Endothelial cell of umbilical vein (primary cell): ENCODE results near the gene RIF1. TPM values are rescaled to one million over a fixed set of nuclear protein-coding genes. Genes with fewer than 3 reads are reported as not detected.

Experiments used
- BruUV-seq: library from RNA; stranded (reverse); fragments of 400-500 nt; replicated peaks from 2 replicates; lab custom pipeline; 2021; lab: Mats Ljungman, UMichigan
- CTCF ChIA-PET: fragments of 300-600, 350-600 bp; sonication (Branson Sonifier 250); formaldehyde crosslinking; loops from one replicate; lab custom pipeline; 2021; ENCODE audit warnings: antibody characterized with exemption, inconsistent platforms; lab: Charles Lee
- POLR2A ChIA-PET: fragments of 300-600, 350-600 bp; sonication (Branson Sonifier 250); formaldehyde crosslinking; loops from one replicate; lab custom pipeline; 2021; ENCODE audit warnings: antibody characterized with exemption, inconsistent platforms; lab: Charles Lee
- DNase-seq: peaks from one replicate; pipeline ENCODE4 v3.0.0-alpha.2; 2011; ENCODE audit warnings: low read depth, low spot score
- FAIRE-seq: peaks from 2 replicates; lab custom pipeline; 2011; peaks lifted over from hg19 to GRCh38; lab: Jason Lieb, UNC
- H2AFZ ChIP-seq: 2 replicates; pipeline ENCODE4 v1.6.0; 2012; ENCODE audit warnings: low read depth, low read length, control low read depth, inconsistent platforms
- H3K27ac ChIP-seq: 2 replicates; pipeline ENCODE4 v1.5.1; 2011; ENCODE audit warnings: low read depth, mild to moderate bottlenecking, control low read depth, low read length, moderate library complexity; ENCODE audit not compliant: insufficient read depth
- H3K27me3 ChIP-seq, 2 experiments: 2 replicates each; pipeline versions ENCODE4 v1.6.0 to v1.6.1; 2011; ENCODE audit warnings: low read length in 2 of 2, mixed read lengths in 1 of 2; ENCODE audit not compliant: control insufficient read depth in 2 of 2, insufficient read depth in 2 of 2
- H3K36me3 ChIP-seq, 2 experiments: 2 replicates in 1 of 2; 3 replicates in 1 of 2; pipeline ENCODE4 v1.5.1; 2011; ENCODE audit warnings: low read length in 2 of 2, mild to moderate bottlenecking in 1 of 2, moderate library complexity in 1 of 2; ENCODE audit not compliant: control insufficient read depth in 2 of 2, insufficient read depth in 2 of 2; ENCODE audit errors: extremely low read depth in 1 of 2
- H3K4me1 ChIP-seq: 3 replicates; pipeline ENCODE4 v1.5.1; 2011; ENCODE audit warnings: mild to moderate bottlenecking, low read length; ENCODE audit not compliant: control insufficient read depth, insufficient read depth; ENCODE audit errors: extremely low read depth
- H3K4me2 ChIP-seq: 2 replicates; pipeline ENCODE4 v1.6.1; 2011; ENCODE audit warnings: low read length, control low read depth, mixed read lengths; ENCODE audit not compliant: insufficient read depth
- H3K4me3 ChIP-seq, 3 experiments: fragments of 200-600 bp in 1 of 3; sonication (generic), shearing (Covaris generic) in 1 of 3; replicated peaks in 1 of 3; 2 replicates each; pipeline ENCODE4 v1.5.1; 2011 to 2016; ENCODE audit warnings: control low read depth in 3 of 3, low read length in 3 of 3, mild to moderate bottlenecking in 2 of 3, inconsistent platforms in 1 of 3, low read depth in 1 of 3, moderate library complexity in 1 of 3; ENCODE audit not compliant: insufficient read depth in 1 of 3
- H3K79me2 ChIP-seq: 2 replicates; pipeline ENCODE4 v1.6.0; 2012; ENCODE audit warnings: low read length, inconsistent platforms; ENCODE audit not compliant: control insufficient read depth, insufficient read depth
- H3K9ac ChIP-seq: replicated peaks from 2 replicates; pipeline ENCODE3; 2011; ENCODE audit warnings: low read length, control low read depth; ENCODE audit not compliant: insufficient read depth; ENCODE audit errors: extremely low read depth
- H3K9me1 ChIP-seq: replicated peaks from 3 replicates; pipeline ENCODE4 v1.6.0; 2011; ENCODE audit warnings: mild to moderate bottlenecking, low read length; ENCODE audit not compliant: control insufficient read depth, insufficient read depth; ENCODE audit errors: extremely low read depth
- H3K9me3 ChIP-seq: replicated peaks from 2 replicates; pipeline ENCODE4 v1.5.1; 2012; ENCODE audit warnings: low read length, inconsistent platforms; ENCODE audit not compliant: control insufficient read depth, insufficient read depth
- H4K20me1 ChIP-seq: replicated peaks from 2 replicates; pipeline ENCODE3; 2011; ENCODE audit warnings: mild to moderate bottlenecking, low read length; ENCODE audit not compliant: control insufficient read depth, insufficient read depth; ENCODE audit errors: extremely low read depth
- EZH2 ChIP-seq: IDR thresholded peaks from 2 replicates; pipeline ENCODE4 v1.6.1; 2012; ENCODE audit warnings: borderline replicate concordance, low read depth, mild to moderate bottlenecking, moderate library complexity, low read length, inconsistent platforms; ENCODE audit not compliant: severe bottlenecking
- FOS ChIP-seq: IDR thresholded peaks from 2 replicates; pipeline ENCODE4 v1.6.1; 2011; ENCODE audit warnings: mild to moderate bottlenecking, low read length, moderate library complexity, borderline replicate concordance; ENCODE audit not compliant: insufficient read depth
- GATA2 ChIP-seq: IDR thresholded peaks from 2 replicates; pipeline ENCODE4 v1.7.0; 2011; ENCODE audit warnings: low read depth, mild to moderate bottlenecking, moderate library complexity, mixed read lengths, low read length; ENCODE audit not compliant: insufficient read length, insufficient read depth
- JUN ChIP-seq: IDR thresholded peaks from 2 replicates; pipeline ENCODE4 v1.6.1; 2011; ENCODE audit warnings: borderline replicate concordance, low read depth; ENCODE audit not compliant: insufficient read length, insufficient read depth
- MYC ChIP-seq: IDR thresholded peaks from one replicate; pipeline ENCODE4 v1.6.1; 2011; ENCODE audit warnings: mild to moderate bottlenecking, low read depth, low read length
- POLR2A ChIP-seq: IDR thresholded peaks from 2 replicates; pipeline ENCODE4 v1.6.1; 2012; ENCODE audit warnings: low read depth, mild to moderate bottlenecking, control low read depth, low read length
- POLR2AphosphoS5 ChIP-seq: IDR thresholded peaks from 2 replicates; pipeline ENCODE4 v1.6.1; 2012; ENCODE audit warnings: low read depth, mild to moderate bottlenecking, control low read depth, low read length, moderate library complexity; ENCODE audit not compliant: insufficient read depth
- dilution Hi-C: fragments of 300-500 bp; cut with MboI; formaldehyde crosslinking; loops from one replicate; pipeline ENCODE4 v1.15.0; 2019; ENCODE audit warnings: low sequenced_read_pairs; ENCODE audit not compliant: extremely low pct_ligation_motif_present
- intact Hi-C: fragments of 100-400 bp; cut with micrococcal nuclease; formaldehyde crosslinking; loops from one replicate; pipeline ENCODE4 v1.10.0; 2022
- polyA plus RNA-seq, 4 experiments: library from polyadenylated mRNA; depleted of rRNA in 3 of 4; stranded (reverse) in 3 of 4; unstranded in 1 of 4; fragments of >200 nt; gene quantifications; 2 replicates each; pipeline versions ENCODE4 v1.2.1 to v1.2.3, GENCODE V29; 2011 to 2012; ENCODE audit warnings: missing spikeins in 1 of 4
- total RNA-seq: library from RNA; stranded (reverse); gene quantifications from 2 replicates; pipeline ENCODE4 v1.2.3, GENCODE V29; 2021
- TF ChIP-seq, protein P1 (sequence below), 2 donors: IDR thresholded peaks; 1 replicate in 1 of 2; 2 replicates in 1 of 2; pipeline ENCODE4 v1.5.1; 2011; ENCODE audit warnings: low read length in 2 of 2, mild to moderate bottlenecking in 2 of 2, moderate library complexity in 2 of 2, control low read depth in 1 of 2, inconsistent platforms in 1 of 2, low read depth in 1 of 2; ENCODE audit not compliant: insufficient read depth in 1 of 2; ENCODE audit errors: extremely low read depth in 1 of 2
- TF ChIP-seq, protein P2 (sequence below): IDR thresholded peaks from 2 replicates; pipeline ENCODE4 v1.6.1; 2011; ENCODE audit not compliant: insufficient read depth, insufficient read length

The RIF1 gene
- total and polyA plus RNA-seq, 2 donors (not counting 3 experiments of a cell fraction or from before 2014, with no cell fraction given) = 5.1 to 55.3 TPM

DNA sequence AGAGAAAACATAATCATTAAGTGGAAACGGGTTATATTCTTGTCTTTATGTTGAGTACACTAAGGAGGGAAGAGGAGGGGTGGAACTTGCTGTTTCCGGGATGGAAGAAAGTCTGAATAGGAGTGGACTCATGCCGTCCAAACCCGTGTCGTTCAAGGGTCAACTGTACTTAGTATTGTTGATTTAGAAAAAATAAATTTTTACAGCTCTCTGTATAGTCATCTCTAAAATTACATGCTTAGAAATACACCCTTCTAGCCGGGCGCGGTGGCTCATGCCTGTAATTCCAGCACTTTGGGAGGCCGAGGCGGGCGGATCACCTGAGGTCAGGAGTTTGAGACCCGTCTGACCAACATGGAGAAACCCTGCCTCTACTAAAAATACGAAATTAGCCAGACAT is 29.4 kb downstream of the RIF1 start:
- no peak for DNase-seq
- Histone ChIP-seq H3K27ac (no peak overlapping the region), H3K27me3 (no peaks in the 10 kb centered on the region), H4K20me1 (no peaks in the 10 kb centered on the region), H3K4me3 (no peak overlapping the region), H3K4me2 (no peak overlapping the region), H3K36me3 (peaks cover 8 to 19% of the 10 kb centered on the region in 2 experiments), H3K9ac (no peak overlapping the region), H3K79me2 (no peaks in the 10 kb centered on the region), H3K9me3 (no peaks in the 10 kb centered on the region), H2AFZ (no peak overlapping the region), H3K9me1 (no peaks in the 10 kb centered on the region), H3K4me1 (no peaks in the 10 kb centered on the region)
- no peak for TF ChIP-seq POLR2AphosphoS5
- TF ChIP-seq, protein P1, sequence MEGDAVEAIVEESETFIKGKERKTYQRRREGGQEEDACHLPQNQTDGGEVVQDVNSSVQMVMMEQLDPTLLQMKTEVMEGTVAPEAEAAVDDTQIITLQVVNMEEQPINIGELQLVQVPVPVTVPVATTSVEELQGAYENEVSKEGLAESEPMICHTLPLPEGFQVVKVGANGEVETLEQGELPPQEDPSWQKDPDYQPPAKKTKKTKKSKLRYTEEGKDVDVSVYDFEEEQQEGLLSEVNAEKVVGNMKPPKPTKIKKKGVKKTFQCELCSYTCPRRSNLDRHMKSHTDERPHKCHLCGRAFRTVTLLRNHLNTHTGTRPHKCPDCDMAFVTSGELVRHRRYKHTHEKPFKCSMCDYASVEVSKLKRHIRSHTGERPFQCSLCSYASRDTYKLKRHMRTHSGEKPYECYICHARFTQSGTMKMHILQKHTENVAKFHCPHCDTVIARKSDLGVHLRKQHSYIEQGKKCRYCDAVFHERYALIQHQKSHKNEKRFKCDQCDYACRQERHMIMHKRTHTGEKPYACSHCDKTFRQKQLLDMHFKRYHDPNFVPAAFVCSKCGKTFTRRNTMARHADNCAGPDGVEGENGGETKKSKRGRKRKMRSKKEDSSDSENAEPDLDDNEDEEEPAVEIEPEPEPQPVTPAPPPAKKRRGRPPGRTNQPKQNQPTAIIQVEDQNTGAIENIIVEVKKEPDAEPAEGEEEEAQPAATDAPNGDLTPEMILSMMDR (IDR thresholded peaks at IDR 0.05; ENCODE audit: extremely low read depth in 1 of 2, insufficient read depth in 1 of 2, low read depth in 1 of 2, low read length in 2 of 2) = no peak
- TF ChIP-seq EZH2 = no peak
- TF ChIP-seq MYC = no peak
- TF ChIP-seq GATA2 = no peak
- no peak for TF ChIP-seq JUN
- TF ChIP-seq POLR2A = no peak
- TF ChIP-seq FOS = no peak
- TF ChIP-seq, protein P2, sequence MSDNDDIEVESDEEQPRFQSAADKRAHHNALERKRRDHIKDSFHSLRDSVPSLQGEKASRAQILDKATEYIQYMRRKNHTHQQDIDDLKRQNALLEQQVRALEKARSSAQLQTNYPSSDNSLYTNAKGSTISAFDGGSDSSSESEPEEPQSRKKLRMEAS = no peak
- no peak for FAIRE-seq
- intact Hi-C loops = loop anchor here (5.0 kb wide), 1 partner anchor 1842 kb away; no protein-coding TSS in a partner anchor
- dilution Hi-C loops = no loop called here
- ChIA-PET POLR2A (no interaction called here), CTCF (interaction anchor here (0.9 to 1.4 kb wide), 4 partner anchors 9 to 201 kb away, joined by 3 to 6 read pairs (median 4); no protein-coding TSS in a partner anchor)
- no TSS peak for BruUV-seq
